ELR (cell line): ENCODE measurements around the gene PCDH9.
A peak's percentile ranks its signal among the peaks of the same experiment; 100 is the strongest.

Experiments used
- DNase-seq: peaks from one replicate; pipeline ENCODE4 v3.0.0-alpha.2; 2015; ENCODE audit warnings: low read depth

Gene PCDH9

GRCh38 chr13:67225252-67226159, 4.6 kb downstream of the PCDH9 start:
- DNase-seq = no peak

DNA sequence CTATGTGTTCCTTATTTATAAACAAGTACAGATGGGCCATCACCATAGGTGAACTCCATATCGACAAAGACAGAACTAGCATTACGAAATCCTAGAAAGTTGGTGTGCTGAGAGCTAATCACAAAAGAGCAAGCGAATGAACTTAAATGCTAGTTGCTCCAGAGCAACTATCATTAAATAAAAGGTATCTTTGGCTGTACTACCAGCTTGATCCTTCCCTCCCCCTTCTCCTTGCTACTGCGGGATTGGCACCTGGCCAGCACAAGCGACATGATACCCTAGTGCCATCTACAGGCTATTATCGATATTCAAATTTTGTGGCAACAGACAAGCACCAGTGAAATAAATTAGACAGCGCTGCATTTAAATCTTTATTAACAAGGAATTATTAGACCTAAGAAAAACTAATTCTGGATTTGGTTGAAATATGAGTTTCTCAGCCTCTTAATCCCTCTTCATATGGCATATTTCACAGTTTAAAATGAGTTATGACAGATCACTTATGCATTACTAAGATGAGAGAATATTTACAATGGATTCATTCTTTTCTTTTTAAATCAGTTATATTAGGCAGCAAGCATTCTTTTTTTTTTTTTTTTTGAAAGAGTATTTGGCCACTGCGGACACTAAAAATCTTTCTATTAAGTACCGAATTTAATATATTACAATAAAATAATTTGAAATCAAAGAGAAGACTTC, 5.8 kb downstream of the PCDH9 start:
- DNase-seq = peak; percentile 85

DNA sequence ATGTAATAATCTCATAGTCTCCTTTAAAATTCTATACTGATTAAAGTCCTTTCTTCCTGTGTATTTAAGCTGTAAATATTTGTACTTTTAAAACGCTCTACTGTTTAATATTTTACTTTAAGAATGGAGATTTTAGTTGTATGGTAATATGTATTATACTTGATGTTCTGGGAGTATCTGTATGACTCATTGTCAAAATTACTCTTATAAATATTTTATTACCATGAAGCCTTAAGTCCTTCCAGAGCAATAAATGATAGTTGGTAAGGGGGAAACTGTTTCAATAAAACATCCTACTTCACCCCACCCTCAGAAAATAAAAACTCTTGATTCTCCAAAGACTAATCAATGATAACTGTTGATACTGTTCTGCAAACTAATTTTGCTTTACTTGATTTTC, 6.4 kb downstream of the PCDH9 start:
- peak; percentile 27 for DNase-seq

- DNase-seq = peak; percentile 62
Measured at GRCh38 chr13:67223024-67223423, 7.1 kb downstream of the PCDH9 start.

- no peak for DNase-seq
Measured at GRCh38 chr13:67221630-67222226, 8.4 kb downstream of the PCDH9 start.

- DNase-seq = no peak
Measured at GRCh38 chr13:67219113-67219512, 11.0 kb downstream of the PCDH9 start.

GRCh38 chr13:67217880-67218279, 12.3 kb downstream of the PCDH9 start:
- no peak for DNase-seq

GRCh38 chr13:67216864-67217263, 13.3 kb downstream of the PCDH9 start:
- DNase-seq = no peak

- DNase-seq = no peak
Measured at GRCh38 chr13:67210208-67210607, 19.9 kb downstream of the PCDH9 start.

- DNase-seq = no peak
Measured at GRCh38 chr13:67208552-67208951, 21.6 kb downstream of the PCDH9 start.

DNA sequence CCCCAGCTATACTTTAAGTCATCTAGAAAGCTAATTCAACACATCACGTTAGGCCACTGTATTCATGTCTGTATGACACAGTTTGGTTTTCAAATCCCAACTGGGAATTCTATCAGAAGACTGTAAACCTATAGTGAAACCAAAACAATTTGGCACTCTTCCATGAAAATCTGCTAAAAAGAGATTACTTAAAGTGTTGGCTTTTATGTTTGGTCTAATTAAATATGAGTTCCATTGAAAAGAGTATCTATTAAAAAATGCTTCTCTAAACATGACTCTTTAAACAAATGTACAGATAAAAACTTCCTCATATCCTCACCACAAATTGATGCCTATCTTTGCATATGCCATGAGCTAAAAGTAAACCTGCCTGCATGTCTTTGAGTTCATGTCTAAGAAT, 25.4 kb downstream of the PCDH9 start:
- peak; percentile 6 for DNase-seq

- DNase-seq = no peak
Measured at GRCh38 chr13:67200605-67201004, 29.5 kb downstream of the PCDH9 start.

DNA sequence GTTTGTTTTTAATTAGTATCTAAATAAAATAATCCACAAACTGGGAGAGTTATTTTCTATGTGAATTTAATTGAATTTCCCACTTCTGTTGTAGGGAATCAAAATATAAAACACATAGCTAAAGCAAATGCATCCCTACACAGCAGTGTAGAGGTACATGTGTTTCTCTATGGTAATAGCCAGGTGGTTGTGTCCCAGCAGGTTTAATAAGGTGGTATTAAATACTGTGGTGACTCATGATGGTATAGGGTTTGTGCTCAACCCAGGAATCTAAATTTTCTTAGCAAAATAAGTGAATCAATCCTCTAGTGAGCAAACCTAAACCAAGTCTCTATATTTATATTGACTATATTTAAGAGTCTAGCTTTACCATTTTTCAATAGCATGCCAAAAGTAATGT, 30.0 kb downstream of the PCDH9 start:
- no peak for DNase-seq

GRCh38 chr13:67197704-67198103, 32.4 kb downstream of the PCDH9 start:
- DNase-seq = no peak

DNA sequence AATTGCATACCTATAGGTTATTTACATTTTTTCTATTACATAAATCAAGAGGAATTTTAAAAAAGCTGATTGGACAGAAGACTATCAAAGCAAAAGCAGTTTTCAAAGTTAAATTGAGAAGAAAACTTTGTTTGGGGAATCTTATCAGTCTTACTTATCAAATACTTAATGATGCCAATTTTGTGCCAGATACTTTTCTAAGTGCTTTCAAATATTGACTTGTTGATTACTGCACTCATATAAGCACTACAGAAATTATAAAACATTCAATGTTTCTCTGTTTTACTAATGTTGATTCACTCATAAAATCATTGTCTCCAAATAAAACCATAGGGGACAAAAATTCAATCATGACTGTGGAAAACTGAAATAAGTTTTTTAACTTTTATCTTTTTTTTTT, 36.2 kb downstream of the PCDH9 start:
- DNase-seq = no peak

DNA sequence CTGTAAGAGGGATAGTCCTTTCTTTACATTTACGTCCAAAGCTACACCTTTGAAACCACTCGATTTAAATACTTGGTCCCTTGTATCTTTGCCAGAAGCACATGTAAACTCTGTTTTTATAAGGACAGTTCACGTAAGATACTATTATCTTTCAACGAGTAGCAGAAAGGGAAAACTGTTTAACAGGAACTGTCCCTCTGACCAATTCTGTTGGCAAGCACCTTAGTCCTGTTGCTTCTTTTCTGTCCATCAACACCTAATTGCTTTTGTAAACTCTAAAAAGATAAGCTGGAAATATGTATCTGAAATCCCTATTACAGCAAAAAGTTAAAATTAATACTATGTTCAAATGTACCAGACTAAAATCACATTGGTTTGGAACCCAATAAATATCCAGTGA, 37.4 kb downstream of the PCDH9 start:
- DNase-seq = no peak

GRCh38 chr13:67186995-67187569, 43.1 kb downstream of the PCDH9 start:
- no peak for DNase-seq

- DNase-seq = no peak
Measured at GRCh38 chr13:67184247-67184646, 45.9 kb downstream of the PCDH9 start.

GRCh38 chr13:67183151-67183550, 47.0 kb downstream of the PCDH9 start:
- DNase-seq = no peak

DNA sequence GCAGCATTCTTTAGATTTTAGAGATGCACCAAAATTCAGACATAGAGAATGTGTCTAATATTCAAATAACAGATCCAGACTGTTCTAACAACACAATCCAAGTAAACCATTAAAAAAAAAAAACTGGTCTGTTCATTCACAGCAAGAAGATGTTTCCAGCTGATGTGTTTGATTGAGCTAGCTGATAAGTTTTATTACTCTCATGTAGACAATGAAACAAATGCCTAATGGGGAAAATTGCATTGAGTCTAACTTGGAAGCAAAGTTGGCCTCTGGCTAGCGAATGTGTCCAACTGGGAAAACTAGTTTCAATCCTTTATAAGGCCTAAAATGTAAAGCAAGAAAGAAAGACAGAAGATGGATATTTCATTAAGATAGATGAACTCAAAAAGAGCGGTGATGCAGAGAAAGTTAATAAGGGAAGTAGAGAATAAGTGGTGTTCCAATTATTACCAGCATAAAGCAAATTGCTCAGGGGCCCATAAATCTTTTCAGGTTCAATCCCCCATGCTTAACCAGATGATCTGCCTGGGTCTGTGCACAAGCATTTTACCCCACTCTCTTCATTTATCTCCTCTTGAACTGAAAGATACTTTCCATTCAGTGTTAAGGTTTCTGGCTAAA, 54.2 kb downstream of the PCDH9 start:
- no peak for DNase-seq

- no peak for DNase-seq
Measured at GRCh38 chr13:67168384-67168783, 61.8 kb downstream of the PCDH9 start.

DNA sequence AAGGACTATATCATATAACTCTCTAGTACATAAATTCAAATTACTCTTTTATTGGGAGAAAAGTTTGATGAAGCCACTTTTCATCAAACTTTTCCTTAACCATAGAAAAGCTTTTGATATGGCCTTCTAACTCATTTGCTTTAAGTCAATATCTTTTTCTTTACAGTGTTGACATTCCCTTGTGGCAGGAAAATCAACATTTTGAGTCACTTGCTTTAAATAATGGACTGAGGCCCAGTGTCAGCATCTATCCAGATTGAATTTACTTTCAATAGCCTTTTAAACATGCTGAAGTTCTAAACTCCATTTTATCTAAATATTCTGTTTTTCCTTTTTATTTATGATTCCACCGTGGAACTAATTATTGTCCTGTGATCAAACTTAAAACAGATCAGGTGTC, 62.7 kb downstream of the PCDH9 start:
- DNase-seq = no peak
